MM.1S (cell line): ENCODE measurements around the gene SPINT4.

Experiments used
- EZH2 ChIP-seq: fragments of 300-600 bp; sonication (generic); optimal IDR thresholded peaks from 2 replicates; pipeline ENCODE3; 2017; ENCODE audit warnings: low read depth, mild to moderate bottlenecking, antibody characterized with exemption, low read length, mixed read lengths
- TF ChIP-seq, protein P1 (sequence below): fragments of 300-600 bp; sonication (generic); IDR thresholded peaks from 2 replicates; pipeline ENCODE4 v1.5.1; 2016; ENCODE audit warnings: antibody characterized with exemption, low read length, mixed read lengths

DNA sequence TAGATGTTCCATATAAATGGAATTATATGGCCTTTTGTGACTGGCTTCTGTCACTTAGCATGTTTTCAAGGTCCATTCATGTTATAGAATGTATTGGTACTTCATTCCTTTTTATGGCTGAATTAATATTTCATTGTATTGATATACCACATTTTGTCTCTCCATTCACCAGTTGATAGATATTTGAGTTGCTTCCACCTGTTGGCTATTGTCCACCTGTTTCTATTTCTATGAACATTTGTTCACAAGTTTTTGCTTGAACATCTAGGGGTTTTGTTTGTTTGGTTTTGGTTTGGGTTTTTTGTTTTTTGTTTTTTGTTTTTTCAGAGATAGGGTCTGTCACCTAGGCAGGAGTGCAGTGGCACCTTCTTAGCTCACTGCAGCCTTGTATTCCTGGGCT, 46.3 kb downstream of the SPINT4 start:
- no peak for TF ChIP-seq EZH2
- TF ChIP-seq, protein P1, sequence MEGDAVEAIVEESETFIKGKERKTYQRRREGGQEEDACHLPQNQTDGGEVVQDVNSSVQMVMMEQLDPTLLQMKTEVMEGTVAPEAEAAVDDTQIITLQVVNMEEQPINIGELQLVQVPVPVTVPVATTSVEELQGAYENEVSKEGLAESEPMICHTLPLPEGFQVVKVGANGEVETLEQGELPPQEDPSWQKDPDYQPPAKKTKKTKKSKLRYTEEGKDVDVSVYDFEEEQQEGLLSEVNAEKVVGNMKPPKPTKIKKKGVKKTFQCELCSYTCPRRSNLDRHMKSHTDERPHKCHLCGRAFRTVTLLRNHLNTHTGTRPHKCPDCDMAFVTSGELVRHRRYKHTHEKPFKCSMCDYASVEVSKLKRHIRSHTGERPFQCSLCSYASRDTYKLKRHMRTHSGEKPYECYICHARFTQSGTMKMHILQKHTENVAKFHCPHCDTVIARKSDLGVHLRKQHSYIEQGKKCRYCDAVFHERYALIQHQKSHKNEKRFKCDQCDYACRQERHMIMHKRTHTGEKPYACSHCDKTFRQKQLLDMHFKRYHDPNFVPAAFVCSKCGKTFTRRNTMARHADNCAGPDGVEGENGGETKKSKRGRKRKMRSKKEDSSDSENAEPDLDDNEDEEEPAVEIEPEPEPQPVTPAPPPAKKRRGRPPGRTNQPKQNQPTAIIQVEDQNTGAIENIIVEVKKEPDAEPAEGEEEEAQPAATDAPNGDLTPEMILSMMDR: no peak
